ENCODE measurements around the gene GAPDHS. TPM values are rescaled to one million over a fixed set of nuclear protein-coding genes. Genes with fewer than 3 reads are reported as not detected.
A peak's percentile ranks its signal among the peaks of the same experiment; 100 is the strongest.

The GAPDHS gene
- total and polyA plus RNA-seq, 12 donors = not detected

GRCh38 chr19:35500611-35501010 is 32.6 kb upstream of the GAPDHS start:
- Histone ChIP-seq H3K36me3 (no peaks in the 10 kb centered on the region), H3K27me3 (no peaks in the 10 kb centered on the region), H3K4me1 (peaks cover 0 to 2% (median 0%) of the 10 kb centered on the region in 9 donors), H3K9me3 (no peaks in the 10 kb centered on the region), H3K4me3 (no peak overlapping the region), H3K27ac (no peak overlapping the region)
- TF ChIP-seq CTCF (IDR thresholded peaks at IDR 0.05) = no peak
- intact Hi-C loops (cut with DNase I) = no loop called here
- ATAC-seq (no peak), DNase-seq (no peak)
- WGBS, 2 donors = 87 to 88% methylated on average over 10 of the region's 10 CpGs

DNA sequence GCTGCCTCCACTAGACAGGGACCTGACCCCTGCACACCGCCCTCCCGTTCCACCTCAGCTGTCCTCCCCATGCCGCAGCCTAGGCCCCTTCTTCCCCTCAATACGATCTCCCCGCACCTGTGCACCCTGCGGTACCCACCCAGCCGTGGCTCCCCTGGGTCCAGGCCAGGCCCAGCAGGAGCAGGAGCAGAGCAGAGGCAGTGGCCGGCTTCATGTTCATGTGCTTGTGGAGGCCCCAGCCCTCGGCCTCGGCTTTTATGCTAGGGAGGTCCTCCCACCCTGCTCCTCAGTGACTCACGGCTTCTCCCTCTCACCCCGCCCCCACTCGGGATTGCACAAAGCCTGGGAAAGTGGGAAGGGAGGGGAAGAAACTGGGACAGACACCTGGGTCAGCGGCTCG is 31.6 kb upstream of the GAPDHS start:
- no peak for TF ChIP-seq CTCF (IDR thresholded peaks at IDR 0.05)
- Histone ChIP-seq H3K4me3 (no peak overlapping the region), H3K36me3 (no peaks in the 10 kb centered on the region), H3K4me1 (no peaks in the 10 kb centered on the region), H3K9me3 (no peaks in the 10 kb centered on the region), H3K27me3 (no peaks in the 10 kb centered on the region), H3K27ac (no peak overlapping the region)
- 81 to 83% methylated on average over 15 of the region's 15 CpGs for WGBS, 2 donors
- ATAC-seq (peak in 1 of 8 donors; percentile 19), DNase-seq (no peak)
- intact Hi-C loops (cut with DNase I) = no loop called here

- WGBS, 2 donors = 68 to 73% methylated on average over 4 of the region's 4 CpGs
- no peak overlapping the region for H3K27ac ChIP-seq
- no peak for TF ChIP-seq CTCF (IDR thresholded peaks at IDR 0.05)
- H3K9me3 ChIP-seq = no peaks in the 10 kb centered on the region
- DNase-seq = no peak
- no peaks in the 10 kb centered on the region for H3K36me3 ChIP-seq
- H3K4me3 ChIP-seq = no peak overlapping the region
- H3K4me1 ChIP-seq = no peaks in the 10 kb centered on the region
- intact Hi-C loops (cut with DNase I) = no loop called here
- ATAC-seq = peak in 5 of 8 donors; percentile 35 to 60 (median 54)
- peaks cover 0 to 7% (median under 1%) of the 10 kb centered on the region in 7 donors for H3K27me3 ChIP-seq
Measured at GRCh38 chr19:35502751-35503150, 30.5 kb upstream of the GAPDHS start.

- WGBS, 2 donors = 79 to 87% methylated on average over 7 of the region's 7 CpGs
- H3K4me1 ChIP-seq = peaks cover 0 to 17% (median 13%) of the 10 kb centered on the region in 9 donors
- no peaks in the 10 kb centered on the region for H3K36me3 ChIP-seq
- DNase-seq (no peak), ATAC-seq (no peak)
- peaks cover 0 to 39% (median 23%) of the 10 kb centered on the region in 7 donors for H3K27me3 ChIP-seq
- H3K9me3 ChIP-seq = no peaks in the 10 kb centered on the region
- no peak for TF ChIP-seq CTCF (IDR thresholded peaks at IDR 0.05)
- H3K4me3 ChIP-seq = no peak overlapping the region
- intact Hi-C loops (cut with DNase I) = loop anchor here in 1 of 10 donors (5.0 kb wide), 1 partner anchor 81 kb away; the partner anchor contains the start of gene PMIS2
- H3K27ac ChIP-seq = no peak overlapping the region
Measured at GRCh38 chr19:35506011-35506410, 27.2 kb upstream of the GAPDHS start.
